Esophagus muscularis mucosa (tissue), 4 donors: ENCODE measurements around the gene MYH15.

ENCODE experiments used
- CTCF ChIP-seq, 3 experiments: fragments of 200-600 bp in 2 of 3; fragments of 450-650 bp in 1 of 3; sonication (generic) in 2 of 3; IDR thresholded peaks; one replicate each; pipeline ENCODE4 v1.5.1; 2017 to 2019; ENCODE audit warnings: antibody characterized with exemption in 3 of 3, mild to moderate bottlenecking in 2 of 3, moderate library complexity in 1 of 3
- EP300 ChIP-seq: sonication (generic); formaldehyde crosslinking; IDR thresholded peaks from one replicate; pipeline ENCODE4 v1.6.1; 2017; ENCODE audit warnings: antibody characterized with exemption
- POLR2A ChIP-seq: fragments of 450-650 bp; IDR thresholded peaks from one replicate; pipeline ENCODE4 v1.6.1; 2017; ENCODE audit warnings: antibody characterized with exemption, moderate library complexity, mild to moderate bottlenecking, low read depth

GRCh38 chr3:108394016-108394415 lies 116.4 kb downstream of the MYH15 start:
- TF ChIP-seq CTCF (IDR thresholded peaks at IDR 0.05), result no peak
- TF ChIP-seq POLR2A, result no peak
- TF ChIP-seq EP300, result no peak
